ENCODE data around the gene ARL3. TPM values are rescaled to one million over a fixed set of nuclear protein-coding genes. Genes with fewer than 3 reads are reported as not detected.
"Not testable (repeated sequence)": the region's sequence is repeated elsewhere in the genome, so short reads cannot be mapped to it uniquely, and the experiment has no call there.

The ARL3 gene
- total RNA-seq, 1 donor from 2014 or later: 7.2 TPM

GRCh38 chr10:102738692-102739121, 24.5 kb upstream of the ARL3 start:
- no peak for DNase-seq (ENCODE audit: low spot score)

GRCh38 chr10:102735065-102735562, 20.9 kb upstream of the ARL3 start:
- DNase-seq (ENCODE audit: low spot score): no peak

GRCh38 chr10:102732661-102733060, 18.5 kb upstream of the ARL3 start:
- no peak for DNase-seq (ENCODE audit: low spot score)

GRCh38 chr10:102731222-102731800, 17.1 kb upstream of the ARL3 start:
- no peak for DNase-seq (ENCODE audit: low spot score)

- peak; percentile 71 for DNase-seq (ENCODE audit: low spot score)
Measured at GRCh38 chr10:102729029-102730026, 15.1 kb upstream of the ARL3 start.

- no peak for DNase-seq (ENCODE audit: low spot score)
Measured at GRCh38 chr10:102727037-102727818, 13.0 kb upstream of the ARL3 start.

- DNase-seq (ENCODE audit: low spot score): no peak
Measured at GRCh38 chr10:102726274-102726673, 12.1 kb upstream of the ARL3 start.

- no peak for DNase-seq (ENCODE audit: low spot score)
Measured at GRCh38 chr10:102723989-102724388, 9.8 kb upstream of the ARL3 start.

- no peak for DNase-seq (ENCODE audit: low spot score)
Measured at GRCh38 chr10:102721954-102722353, 7.8 kb upstream of the ARL3 start.

GRCh38 chr10:102720775-102721301, 6.6 kb upstream of the ARL3 start:
- no peak for DNase-seq (ENCODE audit: low spot score)

GRCh38 chr10:102720337-102720736, 6.1 kb upstream of the ARL3 start:
- DNase-seq (ENCODE audit: low spot score): no peak

- DNase-seq (ENCODE audit: low spot score): peak; percentile 79
Measured at GRCh38 chr10:102718220-102718619, 4.0 kb upstream of the ARL3 start.

- DNase-seq (ENCODE audit: low spot score): not testable (repeated sequence)
Measured at GRCh38 chr10:102716900-102717565, 2.8 kb upstream of the ARL3 start.

- DNase-seq (ENCODE audit: low spot score): no peak
Measured at GRCh38 chr10:102715880-102716279, 1.7 kb upstream of the ARL3 start.

GRCh38 chr10:102714621-102715455, 641 bp upstream of the ARL3 start, which contains the start of gene SFXN2:
SFXN2 (plus strand) TSS chr10:102714636; CDS start chr10:102726637, 12,001 bp downstream.
- DNase-seq (ENCODE audit: low spot score): no peak

- no peak for DNase-seq (ENCODE audit: low spot score)
Measured at GRCh38 chr10:102713539-102713813, 721 bp downstream of the ARL3 start.

GRCh38 chr10:102712843-102713538, 1.2 kb downstream of the ARL3 start:
- no peak for DNase-seq (ENCODE audit: low spot score)

- DNase-seq (ENCODE audit: low spot score): no peak
Measured at GRCh38 chr10:102712089-102712488, 2.1 kb downstream of the ARL3 start.

GRCh38 chr10:102710609-102711008, 3.6 kb downstream of the ARL3 start:
- DNase-seq (ENCODE audit: low spot score): peak; percentile 44

GRCh38 chr10:102705531-102705930, 8.7 kb downstream of the ARL3 start:
- no peak for DNase-seq (ENCODE audit: low spot score)

Measured in umbilical cord (tissue), 2 donors.